Liver (tissue), 9 donors: ENCODE measurements around the gene WWC2. TPM values are rescaled to one million over a fixed set of nuclear protein-coding genes. Genes with fewer than 3 reads are reported as not detected.

ENCODE experiments used
- DNase-seq: peaks from one replicate; pipeline ENCODE4 v3.0.0-alpha.2; 2017; ENCODE audit warnings: low spot score
- H3K27ac ChIP-seq, 2 donors: one replicate each; pipeline ENCODE4 v1.7.0; 2013; ENCODE audit warnings: inconsistent platforms in 2 of 2, low read length in 2 of 2, control low read depth in 1 of 2, low read depth in 1 of 2, mild to moderate bottlenecking in 1 of 2
- H3K27me3 ChIP-seq, 4 donors: one replicate each; pipeline versions ENCODE4 v1.6.1 to v1.7.0; 2013; ENCODE audit warnings: low read length in 3 of 4, inconsistent platforms in 1 of 4, mild to moderate bottlenecking in 1 of 4, moderate library complexity in 1 of 4; ENCODE audit not compliant: control insufficient read depth in 4 of 4, insufficient read depth in 4 of 4
- H3K36me3 ChIP-seq, 4 donors: one replicate each; pipeline versions ENCODE4 v1.6.1 to v1.7.0; 2013; ENCODE audit warnings: low read length in 3 of 4, mild to moderate bottlenecking in 3 of 4, low read depth in 1 of 4, moderate library complexity in 1 of 4; ENCODE audit not compliant: control insufficient read depth in 4 of 4, insufficient read depth in 3 of 4
- H3K4me1 ChIP-seq, 4 donors: one replicate each; pipeline versions ENCODE4 v1.6.1 to v1.7.0; 2013; ENCODE audit warnings: low read length in 3 of 4, mild to moderate bottlenecking in 3 of 4, moderate library complexity in 1 of 4; ENCODE audit not compliant: control insufficient read depth in 4 of 4, insufficient read depth in 4 of 4
- H3K4me3 ChIP-seq, 3 donors: one replicate each; pipeline versions ENCODE4 v1.6.1 to v1.7.0; 2013; ENCODE audit warnings: low read length in 3 of 3, control low read depth in 1 of 3, low read depth in 1 of 3, mild to moderate bottlenecking in 1 of 3
- H3K9ac ChIP-seq, 2 donors: one replicate each; pipeline ENCODE4 v1.7.0; 2013; ENCODE audit warnings: low read length in 2 of 2, mild to moderate bottlenecking in 2 of 2, moderate library complexity in 2 of 2, control low read depth in 1 of 2, low read depth in 1 of 2
- H3K9me3 ChIP-seq, 4 donors: one replicate each; pipeline versions ENCODE4 v1.6.1 to v1.7.0; 2013; ENCODE audit warnings: low read length in 3 of 4; ENCODE audit not compliant: control insufficient read depth in 4 of 4
- EGR1 ChIP-seq, 2 donors: IDR thresholded peaks; 2 replicates each; pipeline ENCODE4 v1.6.1; 2016 to 2018; ENCODE audit warnings: antibody characterized with exemption in 2 of 2, low read depth in 2 of 2
- FOXA1 ChIP-seq: IDR thresholded peaks from 2 replicates; pipeline ENCODE4 v1.6.1; 2016; ENCODE audit warnings: antibody characterized with exemption
- FOXA2 ChIP-seq: IDR thresholded peaks from 2 replicates; pipeline ENCODE4 v1.6.1; 2016; ENCODE audit warnings: antibody characterized with exemption
- GABPA ChIP-seq, 2 donors: IDR thresholded peaks in 1 of 2; conservative IDR thresholded peaks in 1 of 2; 2 replicates each; pipeline ENCODE4 v1.6.1; 2016; ENCODE audit warnings: antibody characterized with exemption in 2 of 2, mild to moderate bottlenecking in 1 of 2, moderate library complexity in 1 of 2
- HNF4A ChIP-seq, 2 donors: conservative IDR thresholded peaks; 2 replicates each; pipeline ENCODE4 v1.6.1; 2016; ENCODE audit warnings: antibody characterized with exemption in 2 of 2, mild to moderate bottlenecking in 2 of 2
- HNF4G ChIP-seq: IDR thresholded peaks from 2 replicates; pipeline ENCODE4 v1.6.1; 2016; ENCODE audit warnings: antibody characterized with exemption
- JUND ChIP-seq, 2 donors: IDR thresholded peaks; 2 replicates each; pipeline ENCODE4 v1.6.1; 2016; ENCODE audit warnings: antibody characterized with exemption in 2 of 2
- NR2F2 ChIP-seq: IDR thresholded peaks from 2 replicates; pipeline ENCODE4 v1.6.1; 2016; ENCODE audit warnings: antibody characterized with exemption
- RAD21 ChIP-seq, 2 donors: IDR thresholded peaks; 2 replicates each; pipeline ENCODE4 v1.6.1; 2016; ENCODE audit warnings: antibody characterized with exemption in 2 of 2, mild to moderate bottlenecking in 2 of 2
- RXRA ChIP-seq, 2 donors: IDR thresholded peaks; 2 replicates each; pipeline ENCODE4 v1.6.1; 2017 to 2018; ENCODE audit warnings: antibody characterized with exemption in 2 of 2, mild to moderate bottlenecking in 1 of 2
- SP1 ChIP-seq: IDR thresholded peaks from 2 replicates; pipeline ENCODE4 v1.6.1; 2018; ENCODE audit warnings: antibody characterized with exemption, mild to moderate bottlenecking
- TAF1 ChIP-seq: conservative IDR thresholded peaks from 2 replicates; pipeline ENCODE4 v1.6.1; 2016; ENCODE audit warnings: antibody characterized with exemption, mild to moderate bottlenecking
- YY1 ChIP-seq: IDR thresholded peaks from 2 replicates; pipeline ENCODE4 v1.6.1; 2016; ENCODE audit warnings: antibody characterized with exemption, mild to moderate bottlenecking
- WGBS: extraction: QIAGEN DNeasy Blood & Tissue Kit; methylation state at CpG from one replicate; pipeline ENCODE4 v1.1.7; 2013; 5-methylcytosine and 5-hydroxymethylcytosine counted together
- polyA plus RNA-seq, 2 donors: library from polyadenylated mRNA; stranded (reverse) in 1 of 2; unstranded in 1 of 2; fragments of 200-250 nt in 1 of 2; fragments of >200 nt in 1 of 2; fragmentation: Nextera tagmentation in 1 of 2; extraction: Ambion mirVana in 1 of 2; gene quantifications; one replicate each; pipeline versions ENCODE4 v1.2.1 to v1.2.3, GENCODE V29; 2013 to 2015
- total RNA-seq, 2 donors: library from RNA; depleted of rRNA; stranded (reverse); fragments of >200 nt; gene quantifications; one replicate each; pipeline ENCODE4 v1.2.3, GENCODE V29; 2014
- TF ChIP-seq, protein P1 (sequence below): IDR thresholded peaks from 2 replicates; pipeline ENCODE4 v1.6.1; 2016; ENCODE audit warnings: antibody characterized with exemption
- TF ChIP-seq, protein P2 (sequence below): IDR thresholded peaks from 2 replicates; pipeline ENCODE4 v1.6.1; 2016; ENCODE audit warnings: antibody characterized with exemption, mild to moderate bottlenecking
- TF ChIP-seq, protein P3 (sequence below): IDR thresholded peaks from 2 replicates; pipeline ENCODE4 v1.6.1; 2016; ENCODE audit warnings: antibody characterized with exemption
- TF ChIP-seq, protein P4 (sequence below): fragments of 150-350 bp; IDR thresholded peaks from 2 replicates; pipeline ENCODE4 v1.5.1; 2017; ENCODE audit warnings: improper control_type of control experiment, low read depth, low read length; ENCODE audit not compliant: missing input control
- TF ChIP-seq, protein P5 (sequence below): IDR thresholded peaks from 2 replicates; pipeline ENCODE4 v1.6.1; 2016; ENCODE audit warnings: antibody characterized with exemption
- donor health status: healthy.
- donor health status: healthy.
- donor health status: healthy.
- donor health status: healthy.
- donor health status: healthy.

The WWC2 gene
- total and polyA plus RNA-seq, 4 donors: 8.6 to 60.1 (median 13.3) TPM

DNA sequence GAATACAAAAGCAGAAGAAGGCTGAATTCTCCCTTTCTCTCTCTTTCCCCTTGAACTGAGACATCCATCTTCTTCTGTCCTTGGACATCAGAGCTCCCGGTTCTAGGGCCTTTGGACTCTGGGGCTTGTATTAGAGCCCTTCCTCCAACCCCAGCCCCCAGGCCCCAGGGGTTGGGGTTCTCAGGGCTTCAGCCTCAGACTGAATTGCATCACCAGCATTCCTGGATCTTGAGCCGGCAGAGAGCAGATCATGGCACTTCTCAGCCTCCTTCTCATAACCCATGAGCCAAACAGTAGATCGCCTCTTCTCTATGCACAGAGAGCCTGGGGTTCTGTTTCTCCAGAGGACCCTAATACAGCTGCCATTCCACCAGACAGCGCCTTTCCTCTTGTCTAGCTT lies 248.5 kb downstream of the WWC2 start:
- no peaks in the 10 kb centered on the region for H3K9me3 ChIP-seq
- H3K9ac ChIP-seq: no peak overlapping the region
- no peaks in the 10 kb centered on the region for H3K27me3 ChIP-seq
- DNase-seq: no peak
- H3K36me3 ChIP-seq: no peaks in the 10 kb centered on the region
- H3K27ac ChIP-seq: no peak overlapping the region
- TF ChIP-seq RXRA (IDR thresholded peaks at IDR 0.05) (no peak), SP1 (no peak), TAF1 (no peak), EGR1 (IDR thresholded peaks at IDR 0.05; ENCODE audit: low read depth in 2 of 2) (no peak), FOXA2 (no peak), RAD21 (IDR thresholded peaks at IDR 0.05) (no peak), YY1 (no peak), NR2F2 (no peak), HNF4G (no peak), HNF4A (conservative IDR thresholded peaks at IDR 0.05) (no peak), FOXA1 (no peak)
- TF ChIP-seq, protein P1, sequence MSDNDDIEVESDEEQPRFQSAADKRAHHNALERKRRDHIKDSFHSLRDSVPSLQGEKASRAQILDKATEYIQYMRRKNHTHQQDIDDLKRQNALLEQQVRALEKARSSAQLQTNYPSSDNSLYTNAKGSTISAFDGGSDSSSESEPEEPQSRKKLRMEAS: no peak
- TF ChIP-seq, protein P2, sequence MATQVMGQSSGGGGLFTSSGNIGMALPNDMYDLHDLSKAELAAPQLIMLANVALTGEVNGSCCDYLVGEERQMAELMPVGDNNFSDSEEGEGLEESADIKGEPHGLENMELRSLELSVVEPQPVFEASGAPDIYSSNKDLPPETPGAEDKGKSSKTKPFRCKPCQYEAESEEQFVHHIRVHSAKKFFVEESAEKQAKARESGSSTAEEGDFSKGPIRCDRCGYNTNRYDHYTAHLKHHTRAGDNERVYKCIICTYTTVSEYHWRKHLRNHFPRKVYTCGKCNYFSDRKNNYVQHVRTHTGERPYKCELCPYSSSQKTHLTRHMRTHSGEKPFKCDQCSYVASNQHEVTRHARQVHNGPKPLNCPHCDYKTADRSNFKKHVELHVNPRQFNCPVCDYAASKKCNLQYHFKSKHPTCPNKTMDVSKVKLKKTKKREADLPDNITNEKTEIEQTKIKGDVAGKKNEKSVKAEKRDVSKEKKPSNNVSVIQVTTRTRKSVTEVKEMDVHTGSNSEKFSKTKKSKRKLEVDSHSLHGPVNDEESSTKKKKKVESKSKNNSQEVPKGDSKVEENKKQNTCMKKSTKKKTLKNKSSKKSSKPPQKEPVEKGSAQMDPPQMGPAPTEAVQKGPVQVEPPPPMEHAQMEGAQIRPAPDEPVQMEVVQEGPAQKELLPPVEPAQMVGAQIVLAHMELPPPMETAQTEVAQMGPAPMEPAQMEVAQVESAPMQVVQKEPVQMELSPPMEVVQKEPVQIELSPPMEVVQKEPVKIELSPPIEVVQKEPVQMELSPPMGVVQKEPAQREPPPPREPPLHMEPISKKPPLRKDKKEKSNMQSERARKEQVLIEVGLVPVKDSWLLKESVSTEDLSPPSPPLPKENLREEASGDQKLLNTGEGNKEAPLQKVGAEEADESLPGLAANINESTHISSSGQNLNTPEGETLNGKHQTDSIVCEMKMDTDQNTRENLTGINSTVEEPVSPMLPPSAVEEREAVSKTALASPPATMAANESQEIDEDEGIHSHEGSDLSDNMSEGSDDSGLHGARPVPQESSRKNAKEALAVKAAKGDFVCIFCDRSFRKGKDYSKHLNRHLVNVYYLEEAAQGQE: no peak
- TF ChIP-seq, protein P3, sequence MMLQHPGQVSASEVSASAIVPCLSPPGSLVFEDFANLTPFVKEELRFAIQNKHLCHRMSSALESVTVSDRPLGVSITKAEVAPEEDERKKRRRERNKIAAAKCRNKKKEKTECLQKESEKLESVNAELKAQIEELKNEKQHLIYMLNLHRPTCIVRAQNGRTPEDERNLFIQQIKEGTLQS: no peak
- TF ChIP-seq, protein P4, sequence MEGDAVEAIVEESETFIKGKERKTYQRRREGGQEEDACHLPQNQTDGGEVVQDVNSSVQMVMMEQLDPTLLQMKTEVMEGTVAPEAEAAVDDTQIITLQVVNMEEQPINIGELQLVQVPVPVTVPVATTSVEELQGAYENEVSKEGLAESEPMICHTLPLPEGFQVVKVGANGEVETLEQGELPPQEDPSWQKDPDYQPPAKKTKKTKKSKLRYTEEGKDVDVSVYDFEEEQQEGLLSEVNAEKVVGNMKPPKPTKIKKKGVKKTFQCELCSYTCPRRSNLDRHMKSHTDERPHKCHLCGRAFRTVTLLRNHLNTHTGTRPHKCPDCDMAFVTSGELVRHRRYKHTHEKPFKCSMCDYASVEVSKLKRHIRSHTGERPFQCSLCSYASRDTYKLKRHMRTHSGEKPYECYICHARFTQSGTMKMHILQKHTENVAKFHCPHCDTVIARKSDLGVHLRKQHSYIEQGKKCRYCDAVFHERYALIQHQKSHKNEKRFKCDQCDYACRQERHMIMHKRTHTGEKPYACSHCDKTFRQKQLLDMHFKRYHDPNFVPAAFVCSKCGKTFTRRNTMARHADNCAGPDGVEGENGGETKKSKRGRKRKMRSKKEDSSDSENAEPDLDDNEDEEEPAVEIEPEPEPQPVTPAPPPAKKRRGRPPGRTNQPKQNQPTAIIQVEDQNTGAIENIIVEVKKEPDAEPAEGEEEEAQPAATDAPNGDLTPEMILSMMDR: no peak
- TF ChIP-seq, protein P5, sequence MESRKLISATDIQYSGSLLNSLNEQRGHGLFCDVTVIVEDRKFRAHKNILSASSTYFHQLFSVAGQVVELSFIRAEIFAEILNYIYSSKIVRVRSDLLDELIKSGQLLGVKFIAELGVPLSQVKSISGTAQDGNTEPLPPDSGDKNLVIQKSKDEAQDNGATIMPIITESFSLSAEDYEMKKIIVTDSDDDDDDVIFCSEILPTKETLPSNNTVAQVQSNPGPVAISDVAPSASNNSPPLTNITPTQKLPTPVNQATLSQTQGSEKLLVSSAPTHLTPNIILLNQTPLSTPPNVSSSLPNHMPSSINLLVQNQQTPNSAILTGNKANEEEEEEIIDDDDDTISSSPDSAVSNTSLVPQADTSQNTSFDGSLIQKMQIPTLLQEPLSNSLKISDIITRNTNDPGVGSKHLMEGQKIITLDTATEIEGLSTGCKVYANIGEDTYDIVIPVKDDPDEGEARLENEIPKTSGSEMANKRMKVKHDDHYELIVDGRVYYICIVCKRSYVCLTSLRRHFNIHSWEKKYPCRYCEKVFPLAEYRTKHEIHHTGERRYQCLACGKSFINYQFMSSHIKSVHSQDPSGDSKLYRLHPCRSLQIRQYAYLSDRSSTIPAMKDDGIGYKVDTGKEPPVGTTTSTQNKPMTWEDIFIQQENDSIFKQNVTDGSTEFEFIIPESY: no peak
- no peak overlapping the region for H3K4me3 ChIP-seq
- no peaks in the 10 kb centered on the region for H3K4me1 ChIP-seq
- WGBS: 84% methylated on average over 4 of the region's 4 CpGs

DNA sequence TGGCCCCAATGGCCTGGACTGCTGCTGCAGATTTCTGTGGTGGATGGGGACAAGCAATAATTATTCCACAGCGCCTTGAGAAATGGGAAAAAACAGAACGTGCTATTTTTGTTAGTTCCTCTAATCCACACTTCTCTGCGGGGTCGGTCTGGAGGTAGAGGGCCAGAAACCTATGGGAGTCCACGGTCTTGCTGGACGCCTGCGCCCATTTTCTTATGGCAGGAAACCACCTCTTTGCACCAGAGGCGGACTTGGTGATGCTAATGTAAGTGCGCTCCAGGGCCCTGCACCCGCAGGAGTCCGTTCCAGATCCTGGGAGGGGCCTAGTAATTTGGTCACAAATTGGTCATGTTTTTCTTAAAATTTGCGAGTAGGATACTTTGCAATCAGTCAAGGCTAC lies 249.1 kb downstream of the WWC2 start:
- Histone ChIP-seq H3K9me3 (no peaks in the 10 kb centered on the region), H3K9ac (no peak overlapping the region), H3K36me3 (no peaks in the 10 kb centered on the region), H3K27ac (no peak overlapping the region), H3K4me1 (no peaks in the 10 kb centered on the region), H3K27me3 (no peaks in the 10 kb centered on the region), H3K4me3 (no peak overlapping the region)
- no peak for DNase-seq
- WGBS: 90% methylated on average over 12 of the region's 12 CpGs
- TF ChIP-seq TAF1 (no peak), EGR1 (IDR thresholded peaks at IDR 0.05; ENCODE audit: low read depth in 2 of 2) (no peak), NR2F2 (no peak), FOXA2 (no peak), JUND (IDR thresholded peaks at IDR 0.05) (no peak), RAD21 (IDR thresholded peaks at IDR 0.05) (no peak), GABPA (IDR thresholded peaks at IDR 0.05 in 1 of 2, conservative IDR thresholded peaks at IDR 0.05 in 1 of 2) (no peak)
- TF ChIP-seq, protein P1: no peak
- TF ChIP-seq, protein P4: no peak
- TF ChIP-seq, protein P3: no peak
- TF ChIP-seq, protein P2: no peak
